WERI-Rb-1 (cell line): ENCODE results near the gene MRPL11.

Experiments
- DNase-seq: peaks from one replicate; pipeline ENCODE4 v3.0.0-alpha.2; 2020
- H3K27ac ChIP-seq: fragments of 250-450 bp; sonication (Bioruptor Pico); 2 replicates; pipeline ENCODE4 v1.5.1; 2020; ENCODE audit warnings: mild to moderate bottlenecking, moderate library complexity
- H3K27me3 ChIP-seq: fragments of 250-450 bp; sonication (Bioruptor Pico); 2 replicates; pipeline ENCODE4 v1.5.1; 2021; ENCODE audit warnings: mild to moderate bottlenecking, low read depth, moderate library complexity; ENCODE audit not compliant: insufficient read depth, severe bottlenecking
- H3K36me3 ChIP-seq: fragments of 250-450 bp; sonication (Bioruptor Pico); 2 replicates; pipeline ENCODE4 v1.5.1; 2020; ENCODE audit warnings: mild to moderate bottlenecking, moderate library complexity
- H3K4me3 ChIP-seq: 2 replicates; pipeline ENCODE4 v1.5.1; 2011; ENCODE audit warnings: low read depth, mild to moderate bottlenecking, control low read depth, low read length
- H3K9me3 ChIP-seq: fragments of 250-450 bp; sonication (Bioruptor Pico); 2 replicates; pipeline ENCODE4 v1.5.1; 2021; ENCODE audit warnings: mild to moderate bottlenecking, moderate library complexity; ENCODE audit not compliant: severe bottlenecking
- TF ChIP-seq, protein P1 (sequence below): IDR thresholded peaks from 2 replicates; pipeline ENCODE4 v1.5.1; 2011; ENCODE audit warnings: low read depth, mild to moderate bottlenecking, control low read depth, inconsistent platforms, low read length

The MRPL11 gene

DNA sequence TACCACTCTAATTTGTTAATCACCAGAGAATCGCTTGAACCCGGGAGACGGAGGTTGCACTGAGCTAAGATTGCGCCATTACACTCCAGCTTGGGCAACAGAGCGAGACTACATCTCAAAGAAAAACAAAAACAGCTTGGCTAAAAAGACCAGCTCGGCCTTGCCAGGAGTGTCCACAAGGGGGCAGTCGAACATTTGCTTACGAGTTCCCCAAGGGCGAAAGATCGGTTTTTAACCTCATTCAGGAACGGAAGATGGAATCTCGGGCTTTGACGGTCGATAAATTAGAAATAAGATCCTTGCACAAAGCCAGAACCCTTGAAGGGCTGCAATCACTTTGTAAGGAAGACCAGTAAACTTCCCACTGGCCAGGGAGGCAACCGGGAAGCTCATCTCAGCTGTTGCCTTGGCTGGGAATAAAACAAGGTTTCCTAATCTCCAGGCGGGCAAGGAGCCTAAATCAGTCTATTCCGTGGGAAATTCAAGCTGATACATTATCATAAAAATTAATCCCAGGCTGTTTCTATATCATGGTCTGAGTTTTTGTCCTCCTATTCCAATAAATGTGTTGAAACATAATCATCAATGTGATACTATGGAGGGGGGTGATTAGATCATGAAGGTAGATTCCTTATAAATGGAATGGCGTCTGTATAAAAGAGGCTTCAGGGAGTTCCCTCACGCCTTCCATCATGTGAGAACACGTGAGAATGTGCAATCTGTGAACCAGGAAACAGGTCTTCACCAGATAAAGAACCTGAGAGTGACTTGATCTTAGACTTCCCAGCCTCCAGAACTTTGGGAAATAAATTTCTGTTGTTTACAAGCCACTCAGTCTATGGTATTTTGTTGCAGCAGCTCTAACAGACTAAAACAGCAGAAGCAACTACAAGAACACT lies 52.2 kb downstream of the MRPL11 start:
- H3K9me3 ChIP-seq, result no peaks in the 10 kb centered on the region
- no peaks in the 10 kb centered on the region for H3K36me3 ChIP-seq
- peak overlapping the region; percentile 62 for H3K27ac ChIP-seq
- peak overlapping the region; percentile 46 for H3K4me3 ChIP-seq
- DNase-seq, result peak; percentile 90
- TF ChIP-seq, protein P1, sequence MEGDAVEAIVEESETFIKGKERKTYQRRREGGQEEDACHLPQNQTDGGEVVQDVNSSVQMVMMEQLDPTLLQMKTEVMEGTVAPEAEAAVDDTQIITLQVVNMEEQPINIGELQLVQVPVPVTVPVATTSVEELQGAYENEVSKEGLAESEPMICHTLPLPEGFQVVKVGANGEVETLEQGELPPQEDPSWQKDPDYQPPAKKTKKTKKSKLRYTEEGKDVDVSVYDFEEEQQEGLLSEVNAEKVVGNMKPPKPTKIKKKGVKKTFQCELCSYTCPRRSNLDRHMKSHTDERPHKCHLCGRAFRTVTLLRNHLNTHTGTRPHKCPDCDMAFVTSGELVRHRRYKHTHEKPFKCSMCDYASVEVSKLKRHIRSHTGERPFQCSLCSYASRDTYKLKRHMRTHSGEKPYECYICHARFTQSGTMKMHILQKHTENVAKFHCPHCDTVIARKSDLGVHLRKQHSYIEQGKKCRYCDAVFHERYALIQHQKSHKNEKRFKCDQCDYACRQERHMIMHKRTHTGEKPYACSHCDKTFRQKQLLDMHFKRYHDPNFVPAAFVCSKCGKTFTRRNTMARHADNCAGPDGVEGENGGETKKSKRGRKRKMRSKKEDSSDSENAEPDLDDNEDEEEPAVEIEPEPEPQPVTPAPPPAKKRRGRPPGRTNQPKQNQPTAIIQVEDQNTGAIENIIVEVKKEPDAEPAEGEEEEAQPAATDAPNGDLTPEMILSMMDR, result peak; percentile 87
- H3K27me3 ChIP-seq, result no peaks in the 10 kb centered on the region
